ENCODE data around the gene GKN1. TPM values are rescaled to one million over a fixed set of nuclear protein-coding genes. Genes with fewer than 3 reads are reported as not detected.

The GKN1 gene
- total RNA-seq, 1 experiment from 2014 or later, result not detected

GRCh38 chr2:68943581-68944568 lies 30.6 kb upstream of the GKN1 start:
- TF ChIP-seq EZH2 (IDR thresholded peaks at IDR 0.05; ENCODE audit: borderline replicate concordance, low read depth, low read length, poor library complexity, severe bottlenecking) (no peak), CTCF (conservative IDR thresholded peaks at IDR 0.05; ENCODE audit: low read depth, low read length) (peak; percentile 81)
- intact Hi-C loops (cut with micrococcal nuclease; ENCODE audit: unreplicated experiment), result loop anchor here (1.0 to 5.0 kb wide), 2 partner anchors 153 to 363 kb away; no protein-coding TSS in a partner anchor
- H3K27ac ChIP-seq (ENCODE audit: low read depth, low read length, poor library complexity, severe bottlenecking), result no peak overlapping the region
- H3K4me3 ChIP-seq (ENCODE audit: low read depth, low read length, poor library complexity, severe bottlenecking), result no peak overlapping the region
- POLR2A ChIA-PET (ENCODE audit: low non-redundant PET), result interaction anchor here (0.6 kb wide), 2 partner anchors 11 to 634 kb away, joined by 3 read pairs; no protein-coding TSS in a partner anchor
- no peaks in the 10 kb centered on the region for H3K36me3 ChIP-seq (ENCODE audit: insufficient read depth, low read length, poor library complexity, severe bottlenecking)
- DNase-seq (ENCODE audit: low spot score), result peak; percentile 83
- H3K9me3 ChIP-seq (ENCODE audit: low read depth, low read length, poor library complexity, severe bottlenecking), result no peaks in the 10 kb centered on the region
- H3K27me3 ChIP-seq (replicated peaks; ENCODE audit: insufficient read depth, low read depth, low read length, poor library complexity), result no peaks in the 10 kb centered on the region
- no TSS peak for BruUV-seq (replicated peaks)
- CTCF ChIA-PET, result interaction anchor here (1.0 to 1.7 kb wide), 9 partner anchors 9 to 480 kb away, joined by 3 to 25 read pairs (median 3); partner anchors contain the start of gene GKN2
- H3K4me1 ChIP-seq (ENCODE audit: insufficient read depth, low read length, poor library complexity, severe bottlenecking), result peaks cover 5% of the 10 kb centered on the region

DNA sequence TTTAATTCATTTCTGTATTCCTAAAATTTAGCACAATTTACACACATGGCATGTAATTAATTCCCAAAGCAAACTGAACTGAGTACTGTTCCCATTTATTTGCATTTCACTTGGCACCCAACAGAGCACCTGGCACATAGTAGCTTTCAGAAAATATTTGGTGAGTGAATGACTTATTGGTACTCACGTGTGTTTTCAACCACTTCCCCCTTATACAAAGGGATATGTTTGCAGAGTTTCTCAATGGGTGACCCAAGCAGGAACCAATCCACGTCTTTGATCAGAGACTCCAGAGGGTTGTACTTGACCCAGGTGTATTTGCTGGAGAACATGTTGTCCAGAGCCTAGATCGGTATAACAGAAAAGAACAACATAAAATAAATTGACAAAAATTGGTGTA lies 28.3 kb upstream of the GKN1 start:
- no peaks in the 10 kb centered on the region for H3K27me3 ChIP-seq (replicated peaks; ENCODE audit: insufficient read depth, low read depth, low read length, poor library complexity)
- CTCF ChIA-PET, result no interaction called here
- POLR2A ChIA-PET (ENCODE audit: low non-redundant PET), result no interaction called here
- no peak overlapping the region for H3K4me3 ChIP-seq (ENCODE audit: low read depth, low read length, poor library complexity, severe bottlenecking)
- DNase-seq (ENCODE audit: low spot score), result no peak
- H3K4me1 ChIP-seq (ENCODE audit: insufficient read depth, low read length, poor library complexity, severe bottlenecking), result peaks cover 5% of the 10 kb centered on the region
- intact Hi-C loops (cut with micrococcal nuclease; ENCODE audit: unreplicated experiment), result no loop called here
- no TSS peak for BruUV-seq (replicated peaks)
- no peak overlapping the region for H3K27ac ChIP-seq (ENCODE audit: low read depth, low read length, poor library complexity, severe bottlenecking)
- no peaks in the 10 kb centered on the region for H3K36me3 ChIP-seq (ENCODE audit: insufficient read depth, low read length, poor library complexity, severe bottlenecking)
- H3K9me3 ChIP-seq (ENCODE audit: low read depth, low read length, poor library complexity, severe bottlenecking), result no peaks in the 10 kb centered on the region
- TF ChIP-seq CTCF (conservative IDR thresholded peaks at IDR 0.05; ENCODE audit: low read depth, low read length) (no peak), EZH2 (IDR thresholded peaks at IDR 0.05; ENCODE audit: borderline replicate concordance, low read depth, low read length, poor library complexity, severe bottlenecking) (no peak)

DNA sequence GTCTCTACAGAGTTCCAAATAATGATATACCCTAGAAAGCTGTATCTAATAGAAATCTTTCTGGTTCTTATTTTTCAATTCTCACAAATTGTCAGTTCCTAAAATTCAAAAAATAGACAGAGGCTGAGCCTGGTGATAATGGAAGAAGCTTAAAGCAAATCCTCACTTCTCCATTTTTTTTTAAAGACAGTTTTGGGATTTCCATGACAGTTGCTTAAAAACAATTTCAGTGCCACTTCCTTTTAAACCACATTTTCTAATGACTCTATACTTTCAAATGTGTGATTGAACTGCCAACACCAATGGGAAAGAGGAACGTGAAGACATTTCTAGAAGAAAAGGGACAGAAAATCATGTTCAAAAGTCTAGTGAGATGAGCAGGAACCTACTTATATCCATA lies 25.7 kb upstream of the GKN1 start:
- Histone ChIP-seq H3K4me1 (ENCODE audit: insufficient read depth, low read length, poor library complexity, severe bottlenecking) (peaks cover 4% of the 10 kb centered on the region), H3K36me3 (ENCODE audit: insufficient read depth, low read length, poor library complexity, severe bottlenecking) (no peaks in the 10 kb centered on the region), H3K27me3 (replicated peaks; ENCODE audit: insufficient read depth, low read depth, low read length, poor library complexity) (no peaks in the 10 kb centered on the region), H3K27ac (ENCODE audit: low read depth, low read length, poor library complexity, severe bottlenecking) (no peak overlapping the region), H3K4me3 (ENCODE audit: low read depth, low read length, poor library complexity, severe bottlenecking) (no peak overlapping the region), H3K9me3 (ENCODE audit: low read depth, low read length, poor library complexity, severe bottlenecking) (no peaks in the 10 kb centered on the region)
- intact Hi-C loops (cut with micrococcal nuclease; ENCODE audit: unreplicated experiment), result no loop called here
- DNase-seq (ENCODE audit: low spot score), result no peak
- ChIA-PET POLR2A (ENCODE audit: low non-redundant PET) (interaction anchor here (0.6 kb wide), 1 partner anchor 20 kb away, joined by 3 read pairs; no protein-coding TSS in a partner anchor), CTCF (no interaction called here)
- TF ChIP-seq CTCF (conservative IDR thresholded peaks at IDR 0.05; ENCODE audit: low read depth, low read length) (no peak), EZH2 (IDR thresholded peaks at IDR 0.05; ENCODE audit: borderline replicate concordance, low read depth, low read length, poor library complexity, severe bottlenecking) (no peak)
- BruUV-seq (replicated peaks), result no TSS peak

Measured in A673 (cell line).